HG03064 (cell line): ENCODE measurements around the gene TNS3.
"Not testable (repeated sequence)": the region's sequence is repeated elsewhere in the genome, so short reads cannot be mapped to it uniquely, and the experiment has no call there.

ENCODE experiments used
- ATAC-seq: cut with Tn5 transposase; IDR thresholded peaks from one replicate; pipeline ENCODE4 v1.9.1; 2021; ENCODE audit warnings: low read depth; ENCODE audit not compliant: unreplicated experiment

TNS3 gene

GRCh38 chr7:47456210-47456955, 125.5 kb downstream of the TNS3 start:
- ATAC-seq: no peak

GRCh38 chr7:47455872-47456185, 126.1 kb downstream of the TNS3 start:
- ATAC-seq: no peak

GRCh38 chr7:47454974-47455871, 126.7 kb downstream of the TNS3 start:
- no peak for ATAC-seq

GRCh38 chr7:47454069-47454973, 127.6 kb downstream of the TNS3 start:
- no peak for ATAC-seq

- ATAC-seq: no peak
Measured at GRCh38 chr7:47453093-47454061, 128.5 kb downstream of the TNS3 start.

- ATAC-seq: no peak
Measured at GRCh38 chr7:47452715-47453092, 129.2 kb downstream of the TNS3 start.

- no peak for ATAC-seq
Measured at GRCh38 chr7:47452295-47452694, 129.6 kb downstream of the TNS3 start.

GRCh38 chr7:47451851-47452205, 130.1 kb downstream of the TNS3 start:
- ATAC-seq: no peak

- ATAC-seq: no peak
Measured at GRCh38 chr7:47449810-47450590, 131.9 kb downstream of the TNS3 start.

- ATAC-seq: no peak
Measured at GRCh38 chr7:47448971-47449370, 132.9 kb downstream of the TNS3 start.

GRCh38 chr7:47447621-47448349, 134.1 kb downstream of the TNS3 start:
- ATAC-seq: no peak

GRCh38 chr7:47446871-47447466, 134.9 kb downstream of the TNS3 start:
- ATAC-seq: no peak

GRCh38 chr7:47444376-47445098, 137.4 kb downstream of the TNS3 start:
- no peak for ATAC-seq

GRCh38 chr7:47443049-47443448, 138.9 kb downstream of the TNS3 start:
- no peak for ATAC-seq

- ATAC-seq: no peak
Measured at GRCh38 chr7:47442605-47442865, 139.4 kb downstream of the TNS3 start.

- no peak for ATAC-seq
Measured at GRCh38 chr7:47441796-47442604, 139.9 kb downstream of the TNS3 start.

GRCh38 chr7:47441048-47441447, 140.9 kb downstream of the TNS3 start:
- not testable (repeated sequence) for ATAC-seq
